ENCODE measurements around the gene ADIPOR2.

DNA sequence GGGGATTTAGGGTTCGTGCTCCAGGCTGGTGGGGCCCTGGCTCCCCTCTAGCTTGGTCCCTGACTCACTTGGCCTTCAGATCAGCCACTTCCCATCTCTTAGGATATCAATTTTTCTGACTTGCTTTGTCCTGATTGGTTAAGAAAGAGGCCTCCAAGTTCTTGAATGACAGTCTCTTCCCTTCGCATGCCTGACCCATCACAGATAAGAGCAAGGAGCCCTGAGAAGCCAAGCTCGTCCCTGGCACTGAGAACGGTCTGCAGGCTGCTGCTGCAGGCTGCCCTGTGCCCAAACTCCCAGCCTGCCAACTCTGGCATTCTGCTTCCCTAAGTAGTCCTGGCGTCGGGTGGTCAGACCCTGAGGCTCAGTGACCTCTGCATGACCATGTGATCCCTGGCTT is 128.7 kb downstream of the ADIPOR2 start:
- TF ChIP-seq, protein P1, sequence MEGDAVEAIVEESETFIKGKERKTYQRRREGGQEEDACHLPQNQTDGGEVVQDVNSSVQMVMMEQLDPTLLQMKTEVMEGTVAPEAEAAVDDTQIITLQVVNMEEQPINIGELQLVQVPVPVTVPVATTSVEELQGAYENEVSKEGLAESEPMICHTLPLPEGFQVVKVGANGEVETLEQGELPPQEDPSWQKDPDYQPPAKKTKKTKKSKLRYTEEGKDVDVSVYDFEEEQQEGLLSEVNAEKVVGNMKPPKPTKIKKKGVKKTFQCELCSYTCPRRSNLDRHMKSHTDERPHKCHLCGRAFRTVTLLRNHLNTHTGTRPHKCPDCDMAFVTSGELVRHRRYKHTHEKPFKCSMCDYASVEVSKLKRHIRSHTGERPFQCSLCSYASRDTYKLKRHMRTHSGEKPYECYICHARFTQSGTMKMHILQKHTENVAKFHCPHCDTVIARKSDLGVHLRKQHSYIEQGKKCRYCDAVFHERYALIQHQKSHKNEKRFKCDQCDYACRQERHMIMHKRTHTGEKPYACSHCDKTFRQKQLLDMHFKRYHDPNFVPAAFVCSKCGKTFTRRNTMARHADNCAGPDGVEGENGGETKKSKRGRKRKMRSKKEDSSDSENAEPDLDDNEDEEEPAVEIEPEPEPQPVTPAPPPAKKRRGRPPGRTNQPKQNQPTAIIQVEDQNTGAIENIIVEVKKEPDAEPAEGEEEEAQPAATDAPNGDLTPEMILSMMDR (conservative IDR thresholded peaks at IDR 0.05; ENCODE audit: low read depth, low read length), result no peak
- TF ChIP-seq SMC3 (IDR thresholded peaks at IDR 0.05; ENCODE audit: low read depth, low read length), result no peak
- TF ChIP-seq CHD1 (IDR thresholded peaks at IDR 0.05; ENCODE audit: low read depth, low read length), result no peak
- no peak for TF ChIP-seq BHLHE40 (IDR thresholded peaks at IDR 0.05; ENCODE audit: low read depth, low read length)
- no peak for TF ChIP-seq CEBPB (IDR thresholded peaks at IDR 0.05; ENCODE audit: low read depth, low read length)
- TF ChIP-seq POLR2A (IDR thresholded peaks at IDR 0.05; ENCODE audit: low read depth, low read length), result no peak
- TF ChIP-seq, protein P2, sequence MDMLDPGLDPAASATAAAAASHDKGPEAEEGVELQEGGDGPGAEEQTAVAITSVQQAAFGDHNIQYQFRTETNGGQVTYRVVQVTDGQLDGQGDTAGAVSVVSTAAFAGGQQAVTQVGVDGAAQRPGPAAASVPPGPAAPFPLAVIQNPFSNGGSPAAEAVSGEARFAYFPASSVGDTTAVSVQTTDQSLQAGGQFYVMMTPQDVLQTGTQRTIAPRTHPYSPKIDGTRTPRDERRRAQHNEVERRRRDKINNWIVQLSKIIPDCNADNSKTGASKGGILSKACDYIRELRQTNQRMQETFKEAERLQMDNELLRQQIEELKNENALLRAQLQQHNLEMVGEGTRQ (IDR thresholded peaks at IDR 0.05; ENCODE audit: low read depth, low read length), result no peak
- TF ChIP-seq RAD21 (IDR thresholded peaks at IDR 0.05; ENCODE audit: low read length), result no peak
- TF ChIP-seq, protein P3, sequence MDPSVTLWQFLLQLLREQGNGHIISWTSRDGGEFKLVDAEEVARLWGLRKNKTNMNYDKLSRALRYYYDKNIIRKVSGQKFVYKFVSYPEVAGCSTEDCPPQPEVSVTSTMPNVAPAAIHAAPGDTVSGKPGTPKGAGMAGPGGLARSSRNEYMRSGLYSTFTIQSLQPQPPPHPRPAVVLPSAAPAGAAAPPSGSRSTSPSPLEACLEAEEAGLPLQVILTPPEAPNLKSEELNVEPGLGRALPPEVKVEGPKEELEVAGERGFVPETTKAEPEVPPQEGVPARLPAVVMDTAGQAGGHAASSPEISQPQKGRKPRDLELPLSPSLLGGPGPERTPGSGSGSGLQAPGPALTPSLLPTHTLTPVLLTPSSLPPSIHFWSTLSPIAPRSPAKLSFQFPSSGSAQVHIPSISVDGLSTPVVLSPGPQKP (IDR thresholded peaks at IDR 0.05; ENCODE audit: borderline replicate concordance, low read depth, low read length), result no peak
- TF ChIP-seq RCOR1 (IDR thresholded peaks at IDR 0.05; ENCODE audit: insufficient replicate concordance, low read length), result no peak
